Loucy (cell line): ENCODE results near the gene ELMO1.

Source experiments
- H2AFZ ChIP-seq: fragments of 200-600 bp; sonication (generic); 2 replicates; pipeline ENCODE4 v1.6.0; 2016; ENCODE audit warnings: antibody characterized with exemption, mild to moderate bottlenecking, low read length, moderate library complexity
- H3F3A ChIP-seq: fragments of 200-600 bp; 2 replicates; pipeline ENCODE4 v1.6.0; 2016; ENCODE audit warnings: antibody characterized with exemption, low read depth, mild to moderate bottlenecking
- H3K27me3 ChIP-seq: fragments of 200-600 bp; sonication (generic); 2 replicates; pipeline ENCODE4 v1.6.1; 2014; ENCODE audit warnings: low read length, mild to moderate bottlenecking; ENCODE audit not compliant: insufficient read depth, poor library complexity, severe bottlenecking
- H3K36me3 ChIP-seq: fragments of 200-600 bp; sonication (generic); 2 replicates; pipeline ENCODE4 v1.6.1; 2016; ENCODE audit warnings: low read length; ENCODE audit not compliant: insufficient read depth
- H3K4me1 ChIP-seq: fragments of 200-600 bp; sonication (generic); 2 replicates; pipeline ENCODE4 v1.5.1; 2014; ENCODE audit warnings: low read length, mild to moderate bottlenecking; ENCODE audit not compliant: insufficient read depth, poor library complexity, severe bottlenecking
- H3K4me2 ChIP-seq: fragments of 200-600 bp; sonication (generic); 2 replicates; pipeline ENCODE4 v1.6.0; 2014; ENCODE audit warnings: antibody characterized with exemption, low read length, low read depth, mild to moderate bottlenecking; ENCODE audit not compliant: poor library complexity, severe bottlenecking
- H3K4me3 ChIP-seq: fragments of 200-600 bp; sonication (generic); 2 replicates; pipeline ENCODE4 v1.5.1; 2014; ENCODE audit warnings: low read length, mild to moderate bottlenecking, mixed read lengths; ENCODE audit not compliant: poor library complexity, severe bottlenecking
- H3K79me2 ChIP-seq: fragments of 200-600 bp; sonication (generic); 2 replicates; pipeline ENCODE4 v1.6.1; 2014; ENCODE audit warnings: low read length; ENCODE audit not compliant: insufficient read depth
- H3K9ac ChIP-seq: fragments of 200-600 bp; sonication (generic); 2 replicates; pipeline ENCODE4 v1.6.0; 2014; ENCODE audit warnings: mild to moderate bottlenecking, low read depth, low read length, moderate library complexity; ENCODE audit not compliant: poor library complexity, severe bottlenecking
- H3K9me2 ChIP-seq: fragments of 200-600 bp; sonication (generic); replicated peaks from 2 replicates; pipeline ENCODE4 v1.6.1; 2016; ENCODE audit warnings: low read depth, low read length, mixed read lengths
- H3K9me3 ChIP-seq: fragments of 200-600 bp; sonication (generic); 2 replicates; pipeline ENCODE4 v1.6.1; 2014; ENCODE audit warnings: mild to moderate bottlenecking, antibody characterized with exemption, low read length, low read depth; ENCODE audit not compliant: insufficient read depth
- H4K20me1 ChIP-seq: fragments of 200-600 bp; sonication (generic); 2 replicates; pipeline ENCODE4 v1.6.0; 2014; ENCODE audit warnings: antibody characterized with exemption, low read length, mild to moderate bottlenecking; ENCODE audit not compliant: insufficient read depth, poor library complexity, severe bottlenecking
- CTCF ChIP-seq: fragments of 200-600 bp; sonication (generic); conservative IDR thresholded peaks from 2 replicates; pipeline ENCODE4 v1.5.1; 2014; ENCODE audit warnings: mild to moderate bottlenecking, antibody characterized with exemption, low read length
- EZH2phosphoT487 ChIP-seq: fragments of 200-600 bp; IDR thresholded peaks from 2 replicates; pipeline ENCODE4 v1.6.1; 2018; ENCODE audit warnings: antibody characterized with exemption, mild to moderate bottlenecking, moderate library complexity, borderline replicate concordance

ELMO1 gene

GRCh38 chr7:36961097-36961496, 487.6 kb downstream of the ELMO1 start:
- no peak overlapping the region for H2AFZ ChIP-seq
- H3K9ac ChIP-seq = no peak overlapping the region
- no peaks in the 10 kb centered on the region for H3F3A ChIP-seq
- H3K4me2 ChIP-seq = no peak overlapping the region
- H3K79me2 ChIP-seq = no peaks in the 10 kb centered on the region
- H3K36me3 ChIP-seq = no peaks in the 10 kb centered on the region
- H3K9me3 ChIP-seq = no peaks in the 10 kb centered on the region
- no peaks in the 10 kb centered on the region for H4K20me1 ChIP-seq
- no peak overlapping the region for H3K4me3 ChIP-seq
- no peaks in the 10 kb centered on the region for H3K9me2 ChIP-seq
- H3K27me3 ChIP-seq = no peaks in the 10 kb centered on the region
- peaks cover 16% of the 10 kb centered on the region for H3K4me1 ChIP-seq
- TF ChIP-seq EZH2phosphoT487 (no peak), CTCF (no peak)

GRCh38 chr7:36960105-36960504, 488.6 kb downstream of the ELMO1 start:
- H3K9me2 ChIP-seq = no peaks in the 10 kb centered on the region
- no peak overlapping the region for H3K9ac ChIP-seq
- H2AFZ ChIP-seq = no peak overlapping the region
- TF ChIP-seq CTCF (no peak), EZH2phosphoT487 (no peak)
- H3F3A ChIP-seq = no peaks in the 10 kb centered on the region
- no peak overlapping the region for H3K4me2 ChIP-seq
- H4K20me1 ChIP-seq = no peaks in the 10 kb centered on the region
- H3K79me2 ChIP-seq = no peaks in the 10 kb centered on the region
- H3K4me3 ChIP-seq = no peak overlapping the region
- H3K27me3 ChIP-seq = no peaks in the 10 kb centered on the region
- peaks cover 16% of the 10 kb centered on the region for H3K4me1 ChIP-seq
- no peaks in the 10 kb centered on the region for H3K36me3 ChIP-seq
- H3K9me3 ChIP-seq = no peaks in the 10 kb centered on the region

DNA sequence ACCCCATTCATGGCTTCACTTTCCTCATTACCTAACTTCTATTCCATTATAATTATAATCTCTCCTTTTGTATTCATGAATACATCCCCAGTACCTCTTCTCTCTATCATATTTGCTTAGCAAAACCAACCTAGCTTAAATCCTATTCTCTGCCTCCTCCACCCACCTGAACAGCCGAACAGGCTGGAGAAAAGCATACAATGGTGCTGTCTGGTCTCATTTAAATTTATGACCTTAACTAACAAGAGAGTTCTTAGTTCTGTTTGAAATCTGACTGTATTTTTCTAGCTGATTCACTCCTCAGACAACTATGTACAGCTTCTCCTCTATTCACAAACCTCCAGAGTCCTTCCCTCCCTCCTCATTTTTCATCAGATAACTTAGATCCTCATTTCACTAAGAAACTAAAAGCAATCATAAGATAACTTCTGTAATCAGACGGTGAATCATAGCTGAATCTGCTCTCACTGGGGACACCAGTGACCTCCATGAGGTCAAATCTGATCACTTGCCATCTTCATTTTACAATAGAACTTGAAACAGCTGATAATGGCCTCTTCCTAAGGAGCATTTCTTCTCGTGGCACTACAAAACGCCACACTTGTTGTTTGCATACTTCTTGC, 490.4 kb downstream of the ELMO1 start:
- Histone ChIP-seq H3K9me3 (no peaks in the 10 kb centered on the region), H3K36me3 (no peaks in the 10 kb centered on the region), H2AFZ (no peak overlapping the region), H3K4me3 (no peak overlapping the region), H4K20me1 (no peaks in the 10 kb centered on the region), H3K27me3 (no peaks in the 10 kb centered on the region), H3K9me2 (no peaks in the 10 kb centered on the region), H3K4me1 (peaks cover 8% of the 10 kb centered on the region), H3F3A (no peaks in the 10 kb centered on the region), H3K9ac (no peak overlapping the region), H3K79me2 (no peaks in the 10 kb centered on the region), H3K4me2 (no peak overlapping the region)
- no peak for TF ChIP-seq CTCF
- no peak for TF ChIP-seq EZH2phosphoT487
